GM12874 (cell line): ENCODE data around the gene DENND1B.

Source experiments
- CTCF ChIP-seq: IDR thresholded peaks from 2 replicates; pipeline ENCODE4 v1.5.1; 2011; ENCODE audit warnings: low read depth, mild to moderate bottlenecking, control low read depth, low read length, moderate library complexity; ENCODE audit not compliant: insufficient read depth

Gene DENND1B

DNA sequence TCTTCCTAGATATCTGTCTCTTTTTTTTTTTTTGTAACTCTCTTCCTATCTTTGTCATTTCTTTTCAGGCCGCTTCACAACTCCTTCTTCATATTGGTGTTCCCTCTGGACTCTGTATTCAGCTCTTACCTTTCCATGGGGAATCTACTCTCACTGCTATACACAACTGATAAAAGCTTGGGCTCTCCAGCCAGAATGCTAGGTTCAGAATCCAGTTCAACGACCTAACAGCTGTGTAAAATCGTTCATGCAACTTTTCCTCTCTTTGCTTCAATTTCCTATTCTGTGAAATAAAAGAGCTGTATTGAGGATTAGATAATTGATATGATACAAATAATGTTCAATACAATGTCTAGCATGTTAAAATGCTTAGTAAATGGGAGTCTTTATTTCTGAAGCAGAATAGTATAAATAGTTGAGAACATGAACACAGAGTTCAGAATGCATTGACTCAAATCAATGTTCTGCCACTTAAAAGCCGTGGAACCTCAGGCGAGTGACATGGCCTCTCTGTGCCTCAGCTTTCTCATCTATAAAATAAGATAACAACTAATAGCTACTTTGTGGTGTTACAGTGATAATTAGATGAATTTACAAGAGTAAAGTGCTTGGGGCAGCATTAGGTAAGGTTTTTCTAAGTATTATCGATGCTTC, 88.5 kb downstream of the DENND1B start:
- TF ChIP-seq CTCF: no peak

GRCh38 chr1:197686231-197686630, 89.0 kb downstream of the DENND1B start:
- no peak for TF ChIP-seq CTCF

GRCh38 chr1:197685785-197686184, 89.5 kb downstream of the DENND1B start:
- no peak for TF ChIP-seq CTCF

GRCh38 chr1:197683895-197684553, 91.3 kb downstream of the DENND1B start:
- TF ChIP-seq CTCF: no peak

- TF ChIP-seq CTCF: no peak
These were observed 92.0 kb downstream of the DENND1B start for GRCh38 chr1:197683280-197683679.

GRCh38 chr1:197680311-197680710, 95.0 kb downstream of the DENND1B start:
- TF ChIP-seq CTCF: no peak

GRCh38 chr1:197677752-197678295, 97.5 kb downstream of the DENND1B start:
- no peak for TF ChIP-seq CTCF
